Measurements from ENCODE around the gene NKAPL. TPM values are rescaled to one million over a fixed set of nuclear protein-coding genes. Genes with fewer than 3 reads are reported as not detected.
A peak's percentile ranks its signal among the peaks of the same experiment; 100 is the strongest.

The NKAPL gene
- total and polyA plus RNA-seq, 2 donors (not counting 3 experiments of a cell fraction or from before 2014, with no cell fraction given), result 0.72 to 1.1 TPM

DNA sequence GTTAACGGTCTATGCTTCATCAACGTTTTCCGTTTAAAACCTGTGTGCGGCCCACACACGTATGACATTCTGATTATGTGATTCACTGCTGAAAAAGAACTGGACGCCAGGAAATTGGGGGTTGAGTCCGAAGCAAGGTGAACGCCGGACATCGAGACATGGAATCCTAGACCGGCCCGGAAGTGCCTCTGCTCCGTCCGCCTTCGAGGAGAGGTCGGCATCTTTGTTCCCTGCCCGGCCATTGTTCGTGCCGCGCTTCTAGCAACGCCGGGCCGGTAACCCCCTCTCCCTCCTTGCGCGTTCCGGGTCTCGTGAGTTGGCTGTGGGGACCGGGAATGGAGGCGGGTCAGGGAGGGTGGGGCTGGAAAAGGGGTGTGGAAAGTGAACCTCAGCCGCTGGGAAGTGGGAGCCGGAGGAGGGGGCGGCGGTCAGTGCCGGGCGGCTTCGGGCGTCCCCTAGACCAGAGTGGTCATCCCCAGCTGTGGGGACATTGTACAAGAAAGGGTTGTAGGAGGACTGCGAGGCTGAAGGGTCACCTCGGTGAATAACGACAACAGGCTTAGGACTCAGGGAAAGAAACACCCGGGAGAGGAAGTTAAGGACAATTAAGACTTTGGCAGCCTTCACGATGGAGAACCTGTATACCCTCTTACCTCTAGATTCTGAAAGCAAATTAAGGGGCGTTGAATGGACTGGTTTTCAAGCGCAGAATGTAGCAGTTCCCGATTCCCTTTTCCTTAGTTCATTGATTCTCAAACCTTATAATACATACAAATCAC, 33.9 kb upstream of the NKAPL start, which contains the start of gene ZSCAN9:
Gene ZSCAN9 (plus strand): TSS at position 220 of the 779 bp plus-strand sequence. CDS start 1,810 bp downstream, outside the sequence.
- Histone ChIP-seq H3K9me3 (replicated peaks; ENCODE audit: control insufficient read depth, insufficient read depth, low read length) (no peaks in the 10 kb centered on the region), H3K27ac (ENCODE audit: insufficient read depth, low read depth, low read length) (peak within 1 kb of the TSS; percentile 77), H3K36me3 (ENCODE audit: control insufficient read depth in 2 of 2, extremely low read depth in 1 of 2, insufficient read depth in 2 of 2, low read length in 2 of 2) (peaks cover 7 to 10% of the 10 kb centered on the region in 2 experiments), H4K20me1 (replicated peaks; ENCODE audit: control insufficient read depth, extremely low read depth, insufficient read depth, low read length) (no peaks in the 10 kb centered on the region), H3K9ac (replicated peaks; ENCODE audit: extremely low read depth, insufficient read depth, low read length) (peak within 1 kb of the TSS; percentile 90), H3K4me3 (replicated peaks in 1 of 3; ENCODE audit: insufficient read depth in 1 of 3, low read depth in 1 of 3, low read length in 3 of 3) (peak within 1 kb of the TSS; percentile 48 to 99 (median 86)), H2AFZ (ENCODE audit: low read depth, low read length) (peak within 1 kb of the TSS; percentile 90), H3K9me1 (replicated peaks; ENCODE audit: control insufficient read depth, extremely low read depth, insufficient read depth, low read length) (no peaks in the 10 kb centered on the region), H3K4me2 (ENCODE audit: insufficient read depth, low read length) (peak within 1 kb of the TSS; percentile 98), H3K4me1 (ENCODE audit: control insufficient read depth, extremely low read depth, insufficient read depth, low read length) (peaks cover 10% of the 10 kb centered on the region), H3K27me3 (ENCODE audit: control insufficient read depth in 2 of 2, insufficient read depth in 2 of 2, low read length in 2 of 2) (no peaks in the 10 kb centered on the region), H3K79me2 (ENCODE audit: control insufficient read depth, insufficient read depth, low read length) (peaks cover 17% of the 10 kb centered on the region)
- intact Hi-C loops (cut with micrococcal nuclease), result loop anchor here (1.0 to 10.0 kb wide), 9 partner anchors 27 to 750 kb away; partner anchors contain the start of genes PGBD1, ZKSCAN4, ZKSCAN8 and ZNF165
- dilution Hi-C loops (cut with MboI; ENCODE audit: extremely low pct_ligation_motif_present, low sequenced_read_pairs), result no loop called here
- DNase-seq (ENCODE audit: low read depth, low spot score) (peak; percentile 89), FAIRE-seq (peak; percentile 78)
- BruUV-seq (replicated peaks), result no TSS peak
- CTCF ChIA-PET, result interaction anchor here (2.3 to 3.2 kb wide), 2 partner anchors 27 to 131 kb away, joined by 7 to 11 read pairs; partner anchors contain the start of gene ZKSCAN4
- POLR2A ChIA-PET, result interaction anchor here (0.6 to 1.3 kb wide), 2 partner anchors 84 to 134 kb away, joined by 3 read pairs; partner anchors contain the start of gene ZKSCAN8
- TF ChIP-seq MYC (IDR thresholded peaks at IDR 0.05; ENCODE audit: low read depth, low read length) (peak; percentile 46), MAX (IDR thresholded peaks at IDR 0.05; ENCODE audit: insufficient read depth, insufficient read length) (no peak), GATA2 (IDR thresholded peaks at IDR 0.05; ENCODE audit: insufficient read depth, insufficient read length, low read depth, low read length) (no peak), CTCF (IDR thresholded peaks at IDR 0.05; ENCODE audit: extremely low read depth in 1 of 2, insufficient read depth in 1 of 2, low read depth in 1 of 2, low read length in 2 of 2) (no peak), JUN (IDR thresholded peaks at IDR 0.05; ENCODE audit: borderline replicate concordance, insufficient read depth, insufficient read length, low read depth) (peak; percentile 10), POLR2AphosphoS5 (IDR thresholded peaks at IDR 0.05; ENCODE audit: insufficient read depth, low read depth, low read length) (peak; percentile 59), EZH2 (IDR thresholded peaks at IDR 0.05; ENCODE audit: borderline replicate concordance, low read depth, low read length, severe bottlenecking) (no peak), POLR2A (IDR thresholded peaks at IDR 0.05; ENCODE audit: low read depth, low read length) (peak; percentile 82), FOS (IDR thresholded peaks at IDR 0.05; ENCODE audit: borderline replicate concordance, insufficient read depth, low read length) (peak; percentile 47)
